Medulla oblongata (tissue), 1 donor: ENCODE data around the gene HOXD13.
A peak's percentile ranks its signal among the peaks of the same experiment; 100 is the strongest.

Source experiments
- DNase-seq: peaks from one replicate; pipeline ENCODE4 v3.0.0-alpha.2; 2015; ENCODE audit errors: extremely low spot score

HOXD13 gene

DNA sequence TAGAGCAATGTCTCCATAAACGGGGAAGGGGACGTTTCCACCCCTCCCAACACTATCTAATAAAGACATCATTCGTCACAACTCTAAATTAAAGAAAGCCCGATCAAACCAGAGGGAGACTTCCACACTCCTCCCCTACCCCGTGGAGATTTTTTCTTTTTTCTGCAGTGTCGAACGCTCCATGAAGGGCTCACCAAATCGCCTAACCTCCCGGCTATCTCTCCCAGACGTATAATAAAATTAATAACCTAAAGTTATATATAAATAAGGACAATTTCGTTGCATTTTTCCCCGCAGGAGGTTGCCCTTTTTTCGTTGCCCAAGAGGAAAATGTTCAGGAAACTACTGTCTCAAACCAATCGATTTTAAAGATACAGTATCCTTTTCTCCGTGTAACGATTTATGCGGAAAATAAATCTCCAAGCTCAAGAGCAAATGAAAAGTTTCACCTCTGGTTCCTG is 11.1 kb upstream of the HOXD13 start:
- DNase-seq: no peak

GRCh38 chr2:176081837-176082524 is 10.5 kb upstream of the HOXD13 start:
- no peak for DNase-seq

DNA sequence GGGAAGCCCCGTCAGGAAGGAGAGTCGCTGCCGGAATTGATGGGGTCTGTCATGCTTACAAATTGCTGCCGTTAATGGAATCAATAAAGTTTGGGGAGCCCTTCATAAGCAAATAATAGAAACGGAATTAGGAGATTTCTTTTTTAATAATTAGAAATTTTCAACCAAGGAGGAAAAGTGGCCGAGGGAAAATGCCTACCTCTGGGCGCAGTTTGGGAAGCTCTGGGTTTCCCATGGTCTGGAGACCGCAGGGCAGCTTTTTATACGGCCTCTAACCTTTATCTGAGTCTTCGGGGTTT is 10.0 kb upstream of the HOXD13 start:
- no peak for DNase-seq

DNA sequence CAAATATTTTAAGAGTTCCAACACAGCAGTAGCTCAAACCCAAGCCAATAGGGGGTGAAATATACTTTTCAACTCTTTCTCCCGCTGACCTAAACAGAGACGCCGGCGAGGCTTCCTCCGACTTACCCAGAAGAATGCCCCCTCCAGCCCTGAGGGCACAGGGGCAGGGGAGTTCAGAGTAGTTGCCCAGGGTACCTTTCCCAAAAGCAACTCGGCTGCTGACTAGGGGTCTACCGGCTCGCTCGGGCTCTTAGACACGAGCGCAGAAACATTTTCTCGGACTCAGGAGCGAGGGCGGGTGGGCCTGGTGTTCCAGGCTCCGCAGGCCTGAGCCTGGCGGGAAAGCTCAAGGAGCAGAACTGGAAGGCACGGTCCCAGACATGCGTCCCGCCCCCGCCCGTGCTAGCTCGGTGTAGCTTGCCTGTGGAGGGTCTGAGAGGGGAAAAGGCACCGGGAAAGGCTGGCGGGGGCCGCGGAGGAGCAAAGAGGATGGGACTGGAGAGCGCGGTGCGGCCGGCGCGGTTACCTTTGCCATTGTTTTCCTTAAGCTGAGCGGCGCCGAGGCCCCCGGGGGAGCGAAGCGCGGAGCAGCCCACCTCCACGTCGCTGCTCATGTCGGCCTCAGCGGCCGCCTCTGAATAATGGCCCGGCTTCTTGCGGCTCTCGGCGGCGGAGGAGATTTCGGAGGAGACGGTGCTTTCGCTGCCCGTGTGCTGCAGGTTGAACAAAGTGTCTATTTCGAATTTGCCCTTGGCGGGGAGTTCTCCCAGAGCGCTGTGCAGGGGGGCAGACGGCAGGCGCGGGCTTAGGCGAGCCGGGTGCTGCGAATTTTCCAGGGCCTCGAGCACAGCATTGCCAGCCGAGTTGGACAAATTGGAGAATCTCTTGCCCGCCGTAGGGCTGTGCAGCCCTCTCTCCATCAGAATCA is 9.4 kb upstream of the HOXD13 start:
- no peak for DNase-seq

- DNase-seq: no peak
Measured at GRCh38 chr2:176083796-176084261, 8.7 kb upstream of the HOXD13 start, which contains the start of gene EVX2. Gene EVX2 (minus strand): TSS chr2:176083962. CDS start chr2:176083776, 186 bp downstream.

DNA sequence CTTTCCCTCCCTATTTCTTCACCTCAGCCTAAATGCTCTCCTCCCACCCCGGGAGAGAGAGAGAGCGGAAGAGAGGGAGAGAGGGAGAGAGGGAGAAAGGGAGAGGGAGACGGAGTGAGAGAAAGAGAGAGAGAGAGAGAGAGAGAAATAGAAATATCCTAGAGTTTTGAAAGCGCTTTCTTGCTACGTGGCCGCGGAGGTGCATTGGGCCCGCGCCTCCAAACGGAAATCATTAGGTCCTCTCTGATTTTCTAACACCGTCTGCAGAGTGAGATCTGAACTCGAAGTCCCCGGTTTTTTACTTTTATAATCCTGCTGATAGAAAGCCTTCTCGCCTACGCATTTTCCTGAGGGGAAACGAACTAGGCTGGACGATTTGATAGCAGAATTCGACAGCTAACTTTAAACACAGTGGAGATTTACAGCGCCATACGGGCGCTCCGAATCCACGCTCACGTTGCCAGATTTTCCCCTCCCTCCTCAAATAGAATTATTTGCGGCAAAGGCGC is 7.9 kb upstream of the HOXD13 start:
- no peak for DNase-seq

GRCh38 chr2:176085120-176085788 is 7.3 kb upstream of the HOXD13 start:
- DNase-seq: no peak

DNA sequence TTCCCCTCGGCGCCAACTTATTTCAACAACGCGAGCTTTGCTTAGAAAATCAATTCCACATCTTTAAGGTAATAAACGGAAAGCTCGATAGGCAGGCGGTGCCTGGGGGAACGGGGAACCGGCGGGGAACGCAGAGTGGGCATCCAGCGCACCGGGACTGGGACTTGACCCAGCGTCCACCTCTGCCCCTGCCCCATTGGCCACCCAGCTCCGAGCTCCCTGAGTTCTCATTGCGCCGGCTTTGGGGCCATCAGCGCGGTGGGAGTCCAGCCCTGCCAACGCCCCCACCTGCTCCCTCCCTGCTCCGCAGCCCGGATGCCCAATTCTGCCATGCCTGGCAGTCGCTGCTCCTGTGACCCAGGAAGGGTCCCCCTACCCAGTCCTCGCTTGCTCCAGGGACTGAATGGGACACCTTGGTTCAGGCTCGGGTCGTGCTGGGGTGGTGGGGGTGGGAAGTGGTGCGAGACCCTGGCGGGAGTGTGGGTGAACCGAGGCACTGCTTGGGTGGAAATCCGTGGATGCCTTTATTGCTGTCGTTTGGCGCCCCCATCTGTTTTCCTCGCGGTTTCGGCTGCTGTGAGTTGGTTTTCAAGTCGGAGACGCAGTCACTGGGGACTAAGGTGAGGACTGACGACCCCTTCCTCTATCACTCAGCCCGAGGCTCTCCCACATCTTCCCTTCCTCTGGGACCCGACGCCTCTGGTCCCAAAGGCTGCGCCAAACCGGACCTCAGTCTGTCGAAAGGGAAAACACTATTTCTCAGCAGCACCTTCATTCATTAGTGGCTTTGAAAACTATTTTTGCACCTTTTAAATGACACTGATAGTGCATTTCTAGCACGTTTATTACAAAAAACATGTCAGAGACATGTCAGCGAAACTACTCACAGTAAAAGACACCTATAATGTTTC is 6.4 kb upstream of the HOXD13 start:
- DNase-seq: peak; percentile 65

DNA sequence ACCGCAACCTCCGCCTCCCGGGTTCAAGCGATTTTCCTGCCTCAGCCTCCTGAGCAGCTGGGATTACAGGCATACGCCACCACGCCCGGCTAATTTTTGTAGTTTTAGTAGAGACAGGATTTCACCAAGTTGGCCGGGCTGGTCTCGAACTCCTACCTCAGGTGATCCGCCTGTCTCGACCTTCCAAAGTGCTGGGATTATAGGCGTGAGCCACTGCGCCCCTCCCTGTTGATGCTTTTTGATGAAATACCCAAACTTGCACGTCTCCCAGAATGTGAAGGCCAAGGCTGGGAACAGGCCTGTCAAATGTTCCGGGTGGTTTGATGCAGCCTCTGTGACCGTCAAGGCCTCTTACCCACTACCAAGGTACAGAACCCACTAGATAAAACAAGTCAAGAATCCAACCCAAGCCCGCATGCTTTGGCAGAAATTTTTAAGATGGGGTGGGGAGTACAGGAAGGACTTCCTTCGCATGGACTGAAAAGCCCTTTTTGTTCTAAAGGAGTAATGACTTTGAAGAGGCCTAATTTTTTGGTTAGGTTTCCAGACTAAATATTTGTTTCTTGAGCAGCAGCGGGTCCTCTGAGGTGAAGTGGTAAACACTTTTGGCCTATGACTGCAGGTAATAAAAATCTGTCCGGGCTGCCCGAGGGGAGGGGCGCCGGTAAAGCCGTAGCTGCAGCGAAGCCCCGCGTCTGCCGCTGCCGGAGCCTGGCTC is 5.0 kb upstream of the HOXD13 start:
- DNase-seq: no peak

DNA sequence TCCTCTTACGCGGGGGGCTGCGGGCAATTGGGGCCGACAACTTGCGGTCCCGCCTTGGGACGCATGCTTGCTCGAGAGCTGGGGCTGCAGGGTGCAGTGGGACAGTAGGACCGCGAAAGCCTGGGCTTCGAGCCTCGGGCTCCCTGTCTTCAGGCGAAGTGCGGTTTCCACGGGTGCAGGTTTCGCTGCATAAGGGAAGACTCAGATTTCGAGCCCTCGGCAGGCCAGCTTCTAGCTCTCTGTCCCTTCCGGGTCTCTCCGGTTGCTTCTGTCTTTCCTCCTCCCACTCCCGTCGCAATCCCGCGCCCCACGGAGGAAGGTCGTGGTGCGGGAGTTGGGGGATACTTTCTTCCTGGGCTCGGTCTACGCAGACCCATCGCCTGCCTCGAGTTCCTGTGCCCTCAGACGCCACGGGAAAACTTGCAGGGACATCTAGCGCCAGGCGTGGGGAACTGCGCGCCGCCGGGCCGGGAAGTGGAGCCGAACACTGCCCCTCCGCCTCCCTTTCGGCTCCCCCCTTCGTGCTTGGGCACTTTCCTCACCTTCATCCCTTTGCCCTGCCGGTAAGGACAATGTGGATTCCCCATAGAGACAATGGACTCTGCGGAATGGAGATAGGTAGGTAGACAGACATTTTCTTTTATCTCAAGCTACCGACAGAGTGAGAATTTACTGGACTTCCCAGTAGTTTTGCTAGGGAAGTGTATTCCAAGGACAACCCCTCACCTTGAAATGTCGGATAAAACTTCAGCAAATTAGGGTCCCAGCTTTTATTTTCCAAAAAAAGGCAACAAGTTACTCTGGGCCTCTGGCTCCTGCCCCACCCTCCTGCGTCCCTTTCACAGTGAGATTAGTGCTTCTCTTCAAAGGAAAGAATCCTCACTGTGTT is 4.2 kb upstream of the HOXD13 start:
- DNase-seq: peak; percentile 67

DNA sequence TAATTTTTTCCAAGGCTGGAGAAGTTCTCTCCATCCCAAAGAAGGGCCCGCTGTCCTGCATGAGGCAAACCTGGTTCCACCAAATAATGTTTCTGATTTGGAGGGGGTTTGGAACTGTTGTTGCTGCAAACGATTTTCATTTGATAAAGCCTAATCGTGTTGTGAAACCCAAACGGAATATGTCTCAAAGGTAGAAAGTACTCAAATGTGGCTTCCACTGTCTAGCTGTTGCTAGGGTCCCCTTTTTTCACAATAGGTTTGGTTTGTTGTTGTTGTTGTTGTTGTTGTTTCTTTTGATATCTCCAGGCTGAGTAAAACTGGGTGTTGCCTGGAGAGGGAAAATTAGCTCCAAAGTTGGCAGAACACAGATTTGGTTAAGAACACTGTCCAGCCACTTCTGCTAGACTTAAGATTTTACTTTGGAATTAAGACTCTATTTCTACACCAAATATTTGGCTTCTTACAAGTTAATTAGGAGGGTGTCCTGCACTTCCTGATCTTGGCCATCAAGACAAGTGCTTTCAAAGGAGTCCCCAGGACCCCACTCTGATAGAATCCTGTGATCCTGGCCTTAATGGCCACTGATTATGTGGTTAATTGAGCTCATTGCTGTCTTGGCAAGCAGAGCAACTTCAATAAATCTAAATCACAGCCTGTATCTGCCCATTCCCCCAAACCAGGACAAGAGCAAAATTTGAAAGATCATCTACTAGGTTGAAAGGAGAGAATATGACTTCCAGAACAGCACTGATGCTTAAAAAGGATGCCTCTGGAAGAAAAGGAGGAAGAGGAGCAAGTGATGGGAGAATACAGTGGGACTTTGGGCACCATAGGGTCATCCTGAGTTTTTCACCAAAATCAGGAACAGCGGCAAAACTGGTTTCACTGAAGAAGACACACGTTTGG is 3.3 kb upstream of the HOXD13 start:
- no peak for DNase-seq

- no peak for DNase-seq
Measured at GRCh38 chr2:176089843-176090395, 2.6 kb upstream of the HOXD13 start.

DNA sequence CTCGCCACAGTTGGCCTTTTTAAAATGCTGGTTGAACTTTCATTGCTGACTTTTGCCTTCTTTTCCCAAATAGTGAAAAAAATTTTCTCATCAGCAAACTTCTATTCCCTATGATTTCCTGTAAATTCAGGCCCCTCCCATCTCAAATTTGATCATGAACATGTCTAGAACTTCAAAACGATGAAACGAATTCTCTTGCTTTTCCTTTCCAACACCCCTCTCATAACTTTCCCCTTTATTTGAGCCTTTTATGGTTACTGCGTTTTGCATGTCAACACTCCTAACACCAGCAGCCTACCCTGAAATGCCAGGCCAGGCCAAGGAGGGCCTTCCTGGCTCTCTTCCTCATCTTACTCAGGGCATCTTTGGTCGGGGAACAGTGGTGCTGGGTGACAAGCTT is 1.7 kb upstream of the HOXD13 start:
- DNase-seq: no peak

GRCh38 chr2:176091329-176092258 is 927 bp upstream of the HOXD13 start:
- no peak for DNase-seq

DNA sequence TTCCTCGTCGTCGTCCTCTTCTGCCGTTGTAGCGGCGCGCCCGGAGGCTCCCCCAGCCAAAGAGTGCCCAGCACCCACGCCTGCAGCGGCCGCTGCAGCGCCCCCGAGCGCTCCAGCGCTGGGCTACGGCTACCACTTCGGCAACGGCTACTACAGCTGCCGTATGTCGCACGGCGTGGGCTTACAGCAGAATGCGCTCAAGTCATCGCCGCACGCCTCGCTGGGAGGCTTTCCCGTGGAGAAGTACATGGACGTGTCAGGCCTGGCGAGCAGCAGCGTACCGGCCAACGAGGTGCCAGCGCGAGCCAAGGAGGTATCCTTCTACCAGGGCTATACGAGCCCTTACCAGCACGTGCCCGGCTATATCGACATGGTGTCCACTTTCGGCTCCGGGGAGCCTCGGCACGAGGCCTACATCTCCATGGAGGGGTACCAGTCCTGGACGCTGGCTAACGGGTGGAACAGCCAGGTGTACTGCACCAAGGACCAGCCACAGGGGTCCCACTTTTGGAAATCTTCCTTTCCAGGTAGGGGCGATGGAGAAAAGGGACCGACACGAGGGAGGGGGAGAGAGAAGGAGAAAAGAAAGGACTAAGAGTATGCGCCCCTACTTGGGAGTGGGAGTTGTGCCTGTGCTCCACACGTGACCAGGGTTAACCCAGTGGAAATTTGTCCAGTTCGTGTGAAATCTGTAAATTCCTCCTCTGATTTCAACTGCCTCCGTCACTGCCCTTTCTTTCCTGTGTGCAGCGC is 800 bp downstream of the HOXD13 start:
- DNase-seq: no peak

- no peak for DNase-seq
Measured at GRCh38 chr2:176093898-176094249, 1.4 kb downstream of the HOXD13 start.
